AG08396 (cell line): ENCODE data around the gene GFRA4.
"Not testable (repeated sequence)": the region's sequence is repeated elsewhere in the genome, so short reads cannot be mapped to it uniquely, and the experiment has no call there.

ENCODE experiments used
- DNase-seq: peaks from one replicate; pipeline ENCODE4 v3.0.0; 2012; ENCODE audit warnings: low spot score, mixed read lengths

GFRA4 gene

DNA sequence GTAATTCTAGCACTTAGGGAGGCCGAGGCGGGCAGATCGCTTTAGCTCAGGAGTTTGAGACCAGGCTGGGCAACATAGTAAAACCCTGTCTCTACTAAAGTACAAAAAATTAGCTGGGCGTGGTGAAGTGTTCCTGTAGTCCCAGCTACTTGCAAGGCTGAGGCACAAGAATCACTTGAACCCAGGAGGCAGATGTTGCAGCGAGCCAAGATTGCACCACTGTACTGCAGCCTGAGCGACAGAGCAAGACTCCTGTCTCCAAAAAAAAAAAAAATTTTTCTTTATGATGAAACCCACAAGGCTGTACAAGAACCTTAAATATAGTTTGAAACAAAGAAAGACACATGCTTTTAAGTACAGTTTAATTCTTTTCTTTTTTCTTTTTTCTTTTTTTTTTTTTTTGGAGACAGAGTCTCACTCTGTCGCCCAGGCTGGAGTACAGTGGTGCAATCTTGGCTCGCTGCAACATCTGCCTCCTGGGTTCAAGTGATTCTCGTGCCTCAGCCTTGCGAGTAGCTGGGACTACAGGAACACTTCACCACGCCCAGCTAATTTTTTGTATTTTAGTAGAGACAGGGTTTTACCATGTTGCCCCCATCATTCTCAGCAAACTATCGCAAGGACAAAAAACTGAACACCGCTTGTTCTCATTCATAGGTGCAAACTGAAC is 47.9 kb downstream of the GFRA4 start:
- DNase-seq = not testable (repeated sequence)

DNA sequence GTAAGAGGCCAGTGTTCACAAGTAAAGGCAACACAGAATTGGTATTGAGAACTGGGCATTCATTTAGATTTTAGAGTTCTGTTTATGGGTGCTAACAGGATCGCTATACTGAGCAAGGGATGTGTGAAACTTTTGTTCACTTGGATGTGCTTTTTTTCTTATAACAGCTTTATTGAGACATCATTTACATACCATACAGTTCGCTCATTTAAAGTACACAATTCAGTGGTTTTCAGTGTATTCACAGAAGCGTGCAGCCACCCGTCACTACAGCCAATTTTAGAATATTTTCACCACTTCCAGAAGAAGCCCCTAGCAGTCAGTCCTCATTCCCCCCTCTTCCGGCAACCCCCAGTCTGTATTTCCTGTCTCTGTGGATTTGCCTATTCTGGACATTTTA is 48.7 kb downstream of the GFRA4 start:
- no peak for DNase-seq

DNA sequence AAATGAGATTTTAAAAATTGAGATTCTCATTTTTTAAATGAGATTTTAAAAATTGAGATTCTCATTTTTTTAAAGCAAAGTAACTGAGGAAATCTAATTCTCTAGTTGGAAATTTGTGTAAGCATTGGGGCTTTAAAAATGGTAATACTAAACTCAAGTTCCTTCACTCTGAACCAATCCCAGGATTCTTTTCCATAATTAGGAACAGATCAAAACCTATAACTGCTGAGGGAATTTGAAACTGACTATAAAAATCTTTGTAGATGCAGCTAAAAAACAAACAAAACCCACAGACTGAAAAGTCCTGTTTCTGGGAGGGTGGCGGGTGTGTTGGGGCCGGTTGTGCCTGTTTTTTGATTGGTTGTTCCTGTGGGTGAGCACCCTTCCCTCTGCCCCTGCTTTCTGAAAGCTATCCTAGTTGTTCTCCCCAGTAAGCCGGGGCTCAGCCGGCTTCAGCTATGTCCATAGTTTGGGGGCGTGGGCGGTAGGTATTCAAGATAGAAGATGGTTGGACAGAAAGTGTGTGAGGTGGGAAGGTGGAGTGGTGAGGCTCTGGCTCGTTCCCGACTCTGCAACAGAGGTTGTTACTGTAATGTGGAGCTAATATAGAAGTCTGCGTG is 49.3 kb downstream of the GFRA4 start:
- no peak for DNase-seq

GRCh38 chr20:3612795-3613572 is 50.2 kb downstream of the GFRA4 start:
- DNase-seq = no peak

GRCh38 chr20:3611901-3612300 is 51.3 kb downstream of the GFRA4 start:
- DNase-seq = no peak
